Lower leg skin (tissue), 3 donors: ENCODE results near the gene SPATA2L.

Experiments
- CTCF ChIP-seq, 3 donors: fragments of 450-650 bp; IDR thresholded peaks; one replicate each; pipeline ENCODE4 v1.5.1; 2016; ENCODE audit warnings: antibody characterized with exemption in 3 of 3, mild to moderate bottlenecking in 3 of 3, moderate library complexity in 2 of 3
- POLR2A ChIP-seq, 2 donors: fragments of 450-650 bp; IDR thresholded peaks; one replicate each; pipeline ENCODE4 v1.6.1; 2016 to 2017; ENCODE audit warnings: antibody characterized with exemption in 2 of 2, mild to moderate bottlenecking in 1 of 2, moderate library complexity in 1 of 2

GRCh38 chr16:89706518-89707260 lies 5.2 kb upstream of the SPATA2L start:
- no peak for TF ChIP-seq CTCF (IDR thresholded peaks at IDR 0.05)
- TF ChIP-seq POLR2A (IDR thresholded peaks at IDR 0.05): no peak
